Astrocyte (in vitro differentiated cells and primary cell): ENCODE results near the gene STRIP1.

Source experiments
- CTCF ChIP-seq: IDR thresholded peaks from 2 replicates; pipeline ENCODE4 v1.5.1; 2011; ENCODE audit warnings: low read depth, mild to moderate bottlenecking, inconsistent platforms, low read length, moderate library complexity; ENCODE audit not compliant: insufficient read depth
- EZH2 ChIP-seq: IDR thresholded peaks from 2 replicates; pipeline ENCODE4 v1.6.1; 2012; ENCODE audit warnings: mild to moderate bottlenecking, low read length, inconsistent platforms; ENCODE audit not compliant: insufficient read depth

GRCh38 chr1:109993885-109994284, 40.5 kb upstream of the STRIP1 start:
- no peak for TF ChIP-seq CTCF
- no peak for TF ChIP-seq EZH2
